Activated CD4-positive, CD25-positive, alpha-beta regulatory T cell treated with anti-CD3 and anti-CD28 coated beads, Interleukin-2, amount 50 U/mL, for 72 hours (primary cell): ENCODE results near the gene PLEKHM3.
"Not testable (repeated sequence)": the region's sequence is repeated elsewhere in the genome, so short reads cannot be mapped to it uniquely, and the experiment has no call there.

Experiments
- DNase-seq: peaks from one replicate; pipeline ENCODE4 v3.0.0; 2021

Gene PLEKHM3

DNA sequence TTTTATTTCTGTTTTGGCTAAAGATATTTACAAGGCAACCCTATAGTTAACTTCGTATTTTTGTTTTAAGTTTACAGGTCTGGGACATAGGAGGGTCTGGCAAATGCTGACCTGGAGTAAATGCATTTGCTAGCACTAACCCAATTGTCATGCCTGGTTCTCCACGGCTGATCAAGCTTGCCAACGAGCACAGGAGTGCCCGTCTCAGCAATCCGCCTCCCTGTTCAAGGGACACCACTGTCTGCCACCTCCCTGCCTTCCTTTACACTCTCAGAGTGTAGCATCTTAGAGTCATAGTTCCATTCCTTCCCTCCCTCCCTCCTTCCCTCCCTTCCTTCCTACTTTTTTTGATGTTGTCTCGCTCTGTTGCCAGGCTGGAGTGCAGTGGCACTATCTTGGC lies 104.6 kb downstream of the PLEKHM3 start:
- no peak for DNase-seq

- DNase-seq: no peak
Measured at GRCh38 chr2:207920321-207920720, 105.0 kb downstream of the PLEKHM3 start.

GRCh38 chr2:207919164-207919919 lies 106.0 kb downstream of the PLEKHM3 start:
- DNase-seq: no peak

DNA sequence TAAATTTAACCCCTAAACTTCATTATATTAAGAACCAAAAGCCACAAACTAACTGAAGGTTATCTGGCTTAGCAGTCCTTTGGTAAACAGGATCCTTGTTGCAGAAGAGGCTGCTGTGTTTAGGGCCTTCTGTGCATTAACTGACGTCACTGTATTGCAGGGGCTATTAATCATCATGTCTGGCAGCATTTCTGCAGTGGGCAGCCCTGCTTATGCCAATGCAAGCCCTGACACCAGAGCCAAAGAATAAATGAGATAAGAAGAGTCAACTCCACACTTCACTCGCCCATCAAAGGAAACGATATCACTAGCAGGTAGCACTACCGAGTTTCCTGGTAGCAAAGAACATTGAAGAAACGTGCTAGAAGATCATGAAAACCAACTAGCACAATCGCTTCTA lies 110.6 kb downstream of the PLEKHM3 start:
- DNase-seq: no peak

DNA sequence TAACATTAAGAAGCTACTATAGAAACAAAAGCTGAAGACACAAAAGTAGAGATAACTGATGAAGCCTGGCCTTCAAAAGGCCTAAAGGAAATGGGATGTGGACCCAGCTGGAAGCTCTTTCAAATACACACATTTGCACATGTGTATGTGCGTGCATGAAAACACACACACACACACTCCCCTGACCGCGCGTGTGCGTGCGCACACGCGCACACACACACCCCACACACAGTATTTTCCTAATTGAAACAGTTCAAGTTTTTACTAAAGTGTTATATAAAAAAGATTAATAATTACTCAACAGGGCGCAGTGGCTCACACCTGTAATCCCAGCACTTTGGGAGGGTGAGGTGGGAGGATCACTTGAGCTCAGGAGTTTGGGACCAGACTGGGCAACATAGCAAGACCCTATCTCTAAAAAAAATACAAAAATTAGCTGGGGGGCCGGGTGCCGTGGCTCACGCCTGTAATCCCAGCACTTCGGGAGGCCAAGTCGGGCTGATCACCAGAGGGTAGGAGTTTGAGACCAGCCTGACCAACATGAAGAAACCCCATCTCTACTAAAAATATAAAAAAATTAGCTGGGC lies 111.5 kb downstream of the PLEKHM3 start:
- no peak for DNase-seq

DNA sequence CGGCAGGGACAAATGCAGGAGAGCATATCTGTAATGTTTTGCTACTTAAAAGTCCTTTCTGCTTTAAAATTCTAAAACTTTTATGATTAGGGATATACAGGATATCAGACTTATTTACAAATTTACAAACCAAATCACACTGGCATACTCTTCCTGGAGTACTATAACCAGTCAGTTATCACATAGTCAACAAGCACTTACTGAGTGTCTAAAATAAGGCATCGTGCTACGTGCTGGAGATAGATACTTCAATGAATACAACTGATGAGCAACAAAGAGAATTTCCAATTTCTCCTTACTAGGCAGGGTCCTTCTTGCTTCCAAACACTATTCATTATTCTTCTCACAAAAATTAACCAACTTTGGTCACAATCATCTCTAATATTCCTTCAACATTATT lies 113.5 kb downstream of the PLEKHM3 start:
- DNase-seq: no peak

- no peak for DNase-seq
Measured at GRCh38 chr2:207911215-207911614, 114.1 kb downstream of the PLEKHM3 start.

GRCh38 chr2:207906495-207906894 lies 118.8 kb downstream of the PLEKHM3 start:
- DNase-seq: not testable (repeated sequence)

GRCh38 chr2:207905546-207905945 lies 119.8 kb downstream of the PLEKHM3 start:
- no peak for DNase-seq

DNA sequence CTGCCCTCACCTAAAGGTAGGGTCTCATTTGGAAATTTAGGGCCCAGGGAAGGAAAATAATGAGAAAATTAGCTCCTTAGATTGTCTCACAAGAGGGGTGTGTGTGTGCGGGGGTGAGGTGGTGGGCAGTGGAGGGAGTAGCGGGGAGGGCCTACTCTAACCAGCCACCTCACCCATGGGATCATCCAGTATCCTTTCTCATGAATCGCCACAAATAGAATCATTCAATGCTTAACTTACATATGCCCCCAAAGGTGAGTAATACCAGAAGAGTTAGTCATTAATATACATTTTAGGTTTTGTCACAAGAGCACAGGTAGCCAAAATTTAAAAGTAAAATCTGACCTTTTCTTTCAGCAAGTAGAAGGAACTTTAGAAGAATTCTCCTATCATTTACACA lies 122.1 kb downstream of the PLEKHM3 start:
- no peak for DNase-seq

GRCh38 chr2:207902821-207903220 lies 122.5 kb downstream of the PLEKHM3 start:
- DNase-seq: no peak

DNA sequence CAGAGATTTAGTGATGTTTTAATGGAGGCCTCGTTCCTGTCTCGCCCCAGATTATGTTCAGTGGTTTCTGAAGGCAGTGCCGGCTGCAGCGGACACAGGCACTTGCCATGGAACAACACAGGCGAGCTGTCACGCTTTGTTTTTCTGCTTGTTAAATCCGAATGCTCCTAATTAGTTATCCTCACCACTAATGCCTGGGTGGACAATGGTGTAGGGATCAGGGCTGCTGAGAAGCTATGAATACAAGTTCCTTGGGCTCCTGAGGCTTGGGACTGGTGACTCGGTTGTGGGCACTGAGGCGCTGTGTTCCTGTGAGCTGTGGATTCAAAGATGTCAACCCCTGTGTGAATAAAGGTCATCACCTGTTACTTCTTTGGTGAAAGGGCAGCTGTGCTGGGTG lies 123.5 kb downstream of the PLEKHM3 start:
- no peak for DNase-seq

DNA sequence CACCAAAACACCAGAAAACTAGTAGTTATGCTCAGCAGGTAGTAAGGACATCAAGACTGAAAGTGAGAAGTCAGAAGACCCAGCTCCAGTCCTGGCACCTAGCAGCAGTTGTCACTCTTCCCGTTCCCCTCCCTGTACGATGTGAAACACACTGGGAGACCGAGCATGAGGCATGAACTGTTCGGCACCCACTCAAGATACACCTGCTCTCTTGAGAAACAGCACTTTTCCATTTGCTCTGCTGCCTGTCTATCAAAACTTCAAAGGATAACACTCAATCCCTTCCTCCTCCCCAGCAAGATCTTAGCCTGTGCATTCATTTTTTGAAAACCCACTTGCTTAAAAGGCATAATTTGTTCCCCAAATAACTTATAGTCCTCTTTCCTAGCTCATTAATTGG lies 123.9 kb downstream of the PLEKHM3 start:
- no peak for DNase-seq

- no peak for DNase-seq
Measured at GRCh38 chr2:207898354-207898695, 127.0 kb downstream of the PLEKHM3 start.

- DNase-seq: no peak
Measured at GRCh38 chr2:207897541-207898353, 127.6 kb downstream of the PLEKHM3 start.

GRCh38 chr2:207896525-207897285 lies 128.6 kb downstream of the PLEKHM3 start:
- DNase-seq: no peak

GRCh38 chr2:207895274-207895860 lies 130.0 kb downstream of the PLEKHM3 start:
- no peak for DNase-seq

DNA sequence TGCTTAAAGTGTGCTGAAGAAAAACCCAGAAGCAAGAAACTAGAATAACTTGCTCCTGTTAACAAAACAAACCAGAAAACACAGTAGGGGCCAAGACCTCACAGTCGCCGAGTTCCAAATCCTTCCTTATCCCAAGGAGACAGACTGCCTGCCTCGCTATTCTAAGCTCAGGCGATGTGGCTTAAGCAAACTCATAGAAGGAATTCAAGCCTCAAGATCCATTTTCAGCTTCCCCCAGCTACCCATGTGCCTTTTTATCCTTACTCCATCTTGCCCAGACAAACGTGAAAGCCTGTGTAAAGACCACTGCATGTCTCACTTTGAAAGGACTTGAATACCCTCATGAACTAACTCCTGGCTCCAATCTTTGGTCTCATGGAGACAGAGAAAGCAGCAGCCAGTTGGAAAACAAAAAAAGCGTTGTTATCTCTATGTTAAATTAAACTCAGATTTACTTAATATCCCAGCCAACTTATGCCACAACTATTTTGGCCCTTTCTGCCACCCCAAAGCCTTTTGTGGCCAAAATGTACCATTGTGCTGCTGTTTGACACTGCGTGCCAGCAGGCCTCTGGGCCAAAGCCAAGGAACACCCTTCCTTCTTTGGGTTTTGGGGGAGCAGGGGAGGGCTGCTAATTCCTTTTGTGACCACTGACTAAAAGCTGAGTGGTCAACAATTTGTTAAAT lies 132.5 kb downstream of the PLEKHM3 start:
- DNase-seq: no peak

GRCh38 chr2:207891086-207891844 lies 134.1 kb downstream of the PLEKHM3 start:
- DNase-seq: no peak

DNA sequence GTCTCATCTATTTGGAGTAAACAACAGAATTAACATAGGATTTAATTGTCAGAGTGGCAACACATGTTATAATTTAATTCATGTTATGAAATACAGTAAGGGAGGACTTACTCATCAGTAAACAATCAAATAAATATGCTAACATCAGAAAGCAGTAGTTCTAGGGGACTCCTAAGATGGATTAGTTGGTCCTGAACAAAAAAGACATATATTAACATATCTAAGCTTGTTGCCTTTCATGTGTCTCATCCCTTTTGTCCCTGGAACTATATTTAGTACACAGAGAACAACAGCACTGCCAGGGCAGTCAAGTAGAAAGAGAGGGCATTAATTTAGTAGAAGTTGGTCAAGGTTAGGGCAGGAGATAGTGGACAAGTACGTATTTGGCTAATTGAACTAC lies 137.8 kb downstream of the PLEKHM3 start:
- no peak for DNase-seq

DNA sequence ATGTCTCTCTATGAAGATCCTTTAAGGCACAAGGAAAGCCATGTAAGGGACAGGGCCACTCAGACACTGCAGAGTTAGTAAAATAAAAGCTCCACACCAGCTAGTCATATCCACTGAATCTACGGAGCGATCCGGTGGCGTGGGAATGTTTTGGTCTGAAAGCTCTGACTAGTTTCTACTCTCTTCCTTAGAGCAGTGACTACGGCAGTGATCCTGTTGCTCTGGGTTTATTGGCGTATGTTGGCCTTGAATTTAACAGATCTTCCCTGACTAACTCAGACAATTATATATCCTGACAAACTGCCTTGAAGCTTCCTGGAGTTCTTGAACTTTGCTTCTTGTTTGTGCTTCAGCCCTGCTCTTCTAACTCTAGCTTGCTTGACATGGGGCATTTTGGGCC lies 140.3 kb downstream of the PLEKHM3 start:
- no peak for DNase-seq

DNA sequence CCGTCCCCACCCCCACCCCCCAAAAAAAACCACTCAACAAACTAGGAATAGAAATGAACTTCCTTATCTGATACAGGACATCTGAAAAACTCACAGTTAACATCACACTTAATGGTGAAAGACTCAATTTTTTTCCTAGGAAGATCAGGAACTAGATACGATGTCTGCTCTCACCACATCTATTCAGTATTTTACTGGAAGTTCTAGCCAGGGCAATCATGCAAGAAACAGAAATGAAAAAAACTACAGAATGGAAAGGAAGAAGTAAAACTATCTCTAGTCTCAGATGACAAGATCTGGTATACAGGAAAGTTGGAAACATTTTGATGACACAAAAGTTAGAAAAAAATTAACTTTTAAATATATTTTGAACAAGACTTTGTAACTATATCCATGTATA lies 141.2 kb downstream of the PLEKHM3 start:
- DNase-seq: no peak
